ENCODE data around the gene PDP2.
"Not testable (repeated sequence)": the region's sequence is repeated elsewhere in the genome, so short reads cannot be mapped to it uniquely, and the experiment has no call there.

PDP2 gene

GRCh38 chr16:66856184-66856730, 24.1 kb upstream of the PDP2 start:
- DNase-seq, result no peak

DNA sequence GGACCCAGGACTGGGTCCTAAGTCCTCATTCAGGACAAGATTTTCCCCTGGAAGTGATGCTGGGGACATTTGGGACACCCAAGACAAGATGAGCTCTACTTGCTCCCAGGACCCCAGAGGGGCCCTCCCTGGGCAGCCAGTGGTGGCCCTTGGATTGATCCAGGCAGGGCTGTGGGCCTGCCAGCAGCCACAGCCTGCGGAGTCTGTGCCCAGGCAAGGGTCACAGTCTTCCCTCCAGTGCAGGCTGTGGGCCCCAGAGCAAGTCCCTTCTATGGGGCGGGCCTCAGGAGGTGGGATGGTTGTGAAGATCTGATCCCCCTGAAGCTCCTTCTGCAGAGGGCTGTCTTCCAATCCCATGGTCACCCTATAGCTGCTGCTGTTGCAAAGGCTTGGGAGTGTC, 23.5 kb upstream of the PDP2 start:
- DNase-seq, result no peak

GRCh38 chr16:66857437-66857836, 22.9 kb upstream of the PDP2 start:
- no peak for DNase-seq

- DNase-seq, result no peak
These were observed 21.4 kb upstream of the PDP2 start for GRCh38 chr16:66858740-66859396.

GRCh38 chr16:66859397-66860068, 20.8 kb upstream of the PDP2 start:
- no peak for DNase-seq

GRCh38 chr16:66862023-66862520, 18.2 kb upstream of the PDP2 start:
- no peak for DNase-seq

- DNase-seq, result no peak
These were observed 16.6 kb upstream of the PDP2 start for GRCh38 chr16:66863707-66864106.

GRCh38 chr16:66869424-66869823, 10.9 kb upstream of the PDP2 start:
- DNase-seq, result no peak

GRCh38 chr16:66871363-66871762, 9.0 kb upstream of the PDP2 start:
- DNase-seq, result not testable (repeated sequence)

DNA sequence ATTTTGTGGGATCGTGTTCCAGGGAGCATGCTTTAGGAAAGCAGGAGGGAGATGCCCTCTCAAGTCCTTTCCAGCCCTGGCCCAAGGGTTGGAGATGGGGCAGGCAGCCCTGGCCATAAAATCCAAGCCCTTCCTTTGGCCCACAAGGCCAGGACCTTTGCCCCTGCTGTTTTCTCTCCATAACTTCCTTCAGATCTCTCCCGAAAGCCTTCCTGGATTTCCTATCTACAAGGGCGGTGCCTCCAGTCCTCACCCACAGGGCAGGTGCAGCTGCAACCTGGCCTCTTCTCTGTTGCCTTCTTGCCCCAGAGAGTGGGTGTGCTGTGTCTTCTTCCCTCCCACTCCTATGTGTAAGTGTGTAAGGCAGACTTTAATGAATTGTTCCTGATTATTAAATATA, 8.5 kb upstream of the PDP2 start:
- no peak for DNase-seq

DNA sequence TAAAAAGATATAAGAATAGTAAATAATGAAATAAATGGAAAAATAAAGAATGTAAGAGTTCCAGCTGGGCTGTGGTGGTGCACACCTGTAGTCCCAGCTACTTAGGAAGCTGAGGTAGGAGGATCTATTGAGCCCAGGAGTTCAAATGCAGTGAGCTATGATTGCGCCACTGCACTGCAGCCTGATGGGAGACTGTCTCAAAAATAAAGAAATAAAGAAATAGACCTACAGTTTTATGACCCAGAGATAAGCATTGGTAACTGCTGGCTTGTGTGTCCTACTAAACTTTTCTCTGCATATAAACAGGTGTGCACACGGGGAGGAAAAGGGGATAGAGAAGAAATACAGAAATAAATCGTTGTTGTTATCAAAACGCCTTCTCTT, 7.8 kb upstream of the PDP2 start:
- DNase-seq, result no peak

DNA sequence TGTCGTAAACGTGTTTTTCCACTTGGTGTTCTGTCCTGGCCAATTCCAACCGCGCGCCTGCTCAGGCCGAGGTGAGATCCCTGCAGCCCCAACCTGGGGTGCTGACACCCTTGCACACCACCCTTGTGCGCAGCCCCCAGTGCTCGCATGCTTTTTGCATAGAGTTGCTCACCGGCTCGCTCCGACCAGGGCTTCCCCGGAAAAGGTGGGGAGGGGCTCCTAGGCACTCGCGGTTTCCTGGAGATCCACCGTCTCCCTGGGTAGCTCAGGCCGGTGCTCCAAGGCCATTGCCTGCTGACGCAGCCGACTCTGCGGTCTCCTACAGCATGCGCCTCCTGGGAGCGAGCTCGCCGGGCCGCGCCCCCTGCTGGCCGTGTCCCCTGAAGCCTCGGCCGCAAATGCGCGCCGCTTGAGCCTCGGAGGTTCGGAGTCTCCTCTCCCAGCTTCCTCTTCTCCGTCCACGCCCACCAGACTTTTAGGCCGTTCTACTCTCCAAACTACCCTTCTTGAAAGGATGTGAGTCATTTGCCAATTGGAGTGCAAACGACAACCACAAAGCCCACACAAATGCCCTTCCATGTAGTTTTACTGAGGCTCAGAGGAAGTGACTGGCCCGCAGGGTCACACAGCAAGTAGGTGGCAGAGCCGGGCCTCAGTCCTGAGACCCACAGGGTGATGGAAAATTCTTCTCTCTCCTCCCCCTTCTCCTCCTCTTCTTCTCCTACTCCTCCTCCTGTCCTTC, 7.2 kb upstream of the PDP2 start:
- DNase-seq, result peak; percentile 100

DNA sequence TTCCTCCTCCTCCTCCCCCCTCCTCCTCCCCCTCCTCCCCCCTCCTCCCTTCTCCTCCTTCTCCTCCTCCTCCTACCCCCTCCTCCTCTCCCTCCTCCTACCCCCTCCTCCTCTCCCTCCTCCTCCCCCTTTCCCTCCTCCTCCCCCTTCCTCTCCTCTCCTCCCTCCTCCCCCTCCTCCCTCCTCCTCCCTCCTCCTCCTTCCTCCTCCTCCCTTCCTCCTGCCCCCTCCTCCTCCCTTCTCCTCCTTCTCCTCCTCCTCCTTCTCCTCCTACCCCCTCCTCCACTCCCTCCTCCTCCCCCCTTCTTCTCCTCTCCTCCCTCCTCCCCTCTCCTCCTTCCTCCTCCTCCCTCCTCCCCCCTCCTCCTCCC, 6.6 kb upstream of the PDP2 start:
- DNase-seq, result peak; percentile 29

GRCh38 chr16:66874079-66874775, 6.1 kb upstream of the PDP2 start:
- peak; percentile 85 for DNase-seq

GRCh38 chr16:66878067-66878466, 2.2 kb upstream of the PDP2 start:
- DNase-seq, result no peak

DNA sequence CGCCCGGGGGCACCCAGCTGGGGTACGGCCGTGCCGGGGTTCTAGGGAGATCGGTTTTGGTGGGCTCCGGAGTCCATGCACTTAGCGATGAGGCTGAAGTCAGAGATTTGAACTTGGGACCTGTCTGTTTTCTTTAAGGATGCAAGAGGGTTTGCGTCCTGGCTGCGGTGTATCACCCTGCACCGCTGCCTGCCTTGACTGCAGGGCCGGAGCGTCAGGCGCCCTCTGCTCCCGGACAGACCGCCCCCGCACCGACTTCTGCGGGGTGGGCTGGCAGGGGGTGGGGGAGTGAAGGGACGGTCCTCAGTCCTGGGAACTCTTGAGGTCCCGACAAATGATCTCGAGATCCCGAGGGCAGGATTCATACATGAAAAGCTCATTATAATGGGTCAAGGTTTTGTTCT, 701 bp downstream of the PDP2 start:
- DNase-seq, result no peak

GRCh38 chr16:66881560-66881959, 1.2 kb downstream of the PDP2 start:
- DNase-seq, result no peak

DNA sequence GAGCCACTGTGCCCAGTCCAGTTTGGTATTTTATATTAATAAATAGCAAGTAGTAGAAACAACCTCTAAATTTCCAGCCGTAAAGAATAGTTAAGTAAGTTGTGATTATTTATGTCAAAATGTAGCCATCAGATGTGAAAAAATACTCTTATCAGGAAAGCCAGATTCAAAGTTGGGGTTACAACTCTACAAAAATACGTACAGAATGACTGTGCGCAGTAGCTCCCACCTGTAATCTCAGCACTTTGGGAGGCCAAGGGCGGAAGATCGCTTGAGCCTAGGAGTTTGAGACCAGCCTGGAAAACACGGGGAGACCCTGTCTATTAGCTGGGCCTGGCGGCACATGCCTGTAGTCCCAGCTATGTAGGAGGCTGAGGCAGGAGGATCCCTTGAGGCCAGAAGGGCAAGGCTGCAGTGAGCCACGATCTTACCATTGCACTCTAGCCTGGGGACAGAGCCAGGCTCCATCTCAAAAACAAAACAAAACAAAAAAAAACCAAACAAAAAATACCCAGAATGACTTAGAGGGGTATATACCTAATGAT, 1.7 kb downstream of the PDP2 start:
- no peak for DNase-seq

- DNase-seq, result no peak
These were observed 2.4 kb downstream of the PDP2 start for GRCh38 chr16:66882702-66883101.

- no peak for DNase-seq
These were observed 5.2 kb downstream of the PDP2 start for GRCh38 chr16:66885491-66885890.

DNA sequence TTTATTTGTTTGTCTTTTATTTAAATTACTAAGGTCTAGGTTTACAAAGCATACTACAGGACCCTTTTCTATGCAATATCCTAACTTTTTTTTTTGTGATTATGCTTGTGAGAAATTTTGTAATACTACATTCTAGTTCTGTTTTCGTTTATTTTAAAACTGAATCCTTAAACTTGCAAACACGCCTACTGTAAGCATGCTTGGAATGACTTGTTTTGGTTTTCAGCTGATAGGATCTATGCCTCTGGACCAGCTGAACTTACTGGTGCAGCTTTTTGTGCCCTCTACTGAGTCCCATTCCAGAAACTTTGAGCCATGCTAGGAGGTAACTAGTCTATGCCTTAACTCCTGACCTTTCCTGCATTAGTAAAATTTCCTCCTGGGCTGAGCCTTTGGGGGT, 6.0 kb downstream of the PDP2 start:
- no peak for DNase-seq

DNA sequence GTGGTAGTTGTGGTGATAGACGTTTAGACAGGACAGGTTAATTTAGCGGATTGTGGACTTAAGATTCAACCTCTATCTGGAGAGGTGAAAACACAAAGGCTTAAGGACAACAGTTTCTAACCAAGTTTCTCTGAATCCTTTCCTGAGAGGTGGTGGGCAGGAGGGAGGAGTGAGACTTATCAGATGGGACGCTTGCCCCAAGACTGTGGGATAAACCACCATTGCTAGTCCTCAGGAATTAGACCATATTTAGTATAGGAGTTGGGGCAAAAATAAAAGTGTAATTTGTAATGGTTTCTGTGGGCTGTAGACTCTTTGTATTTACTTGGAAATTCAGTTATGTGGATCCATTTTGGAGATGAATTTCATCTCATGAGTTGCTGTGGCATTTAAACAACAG, 6.6 kb downstream of the PDP2 start:
- DNase-seq, result no peak
